ENCODE data around the gene RAB35. TPM values are rescaled to one million over a fixed set of nuclear protein-coding genes. Genes with fewer than 3 reads are reported as not detected.

The RAB35 gene
- total and polyA plus RNA-seq, 2 experiments from 2014 or later: 22.6 to 24.0 TPM

DNA sequence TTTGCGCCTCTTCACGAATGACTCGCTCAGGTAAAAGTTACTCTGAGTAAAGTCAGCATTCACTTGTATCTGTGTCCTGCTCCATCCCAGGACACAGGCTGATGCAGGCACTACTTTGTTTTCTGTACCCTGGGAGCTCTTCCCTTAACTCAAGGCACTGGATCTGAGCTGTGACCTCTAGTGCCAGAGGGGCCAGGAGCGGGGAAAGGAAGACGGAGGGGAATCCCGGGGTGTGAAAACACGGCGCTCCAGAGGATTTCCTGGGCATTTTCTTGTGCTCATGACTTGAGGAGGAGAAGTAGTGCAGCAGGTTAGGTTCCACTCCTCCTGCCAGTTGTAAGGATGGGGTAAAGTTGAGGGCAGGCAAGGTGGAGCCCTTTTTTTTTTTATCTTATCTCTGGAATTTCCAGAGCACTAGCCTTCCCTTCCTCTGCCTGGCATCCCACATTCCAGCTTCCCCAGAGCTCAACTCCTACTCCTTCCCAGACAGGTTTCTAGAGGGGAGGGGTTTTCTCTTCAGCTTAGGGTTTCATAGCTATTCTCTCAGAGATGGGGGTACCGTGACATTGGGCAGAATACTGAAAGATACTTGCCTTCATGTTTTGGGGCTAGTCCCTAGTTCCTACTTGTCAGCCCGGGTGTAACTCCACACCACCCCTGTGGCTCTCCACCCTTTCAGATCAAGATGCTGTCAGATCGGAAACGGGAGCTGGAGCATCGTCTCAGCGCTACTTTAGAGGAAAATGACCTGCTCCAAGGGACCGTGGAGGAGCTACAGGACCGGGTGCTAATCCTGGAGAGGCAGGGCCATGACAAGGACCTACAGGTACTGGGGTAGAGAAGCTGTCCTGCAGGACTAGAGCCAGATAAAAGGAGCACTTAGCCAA, 52.3 kb downstream of the RAB35 start:
- Histone ChIP-seq H4K20me1 (ENCODE audit: insufficient read depth, poor library complexity, severe bottlenecking) (no peaks in the 10 kb centered on the region), H3K9me2 (replicated peaks; ENCODE audit: insufficient read depth) (no peaks in the 10 kb centered on the region), H3K79me2 (no peaks in the 10 kb centered on the region), H3K9me3 (ENCODE audit: low read depth) (no peaks in the 10 kb centered on the region), H2AFZ (no peak overlapping the region), H3K36me3 (replicated peaks; ENCODE audit: insufficient read depth, low read depth) (no peaks in the 10 kb centered on the region), H3K27me3 (no peaks in the 10 kb centered on the region), H3K4me1 (ENCODE audit: insufficient read depth) (no peaks in the 10 kb centered on the region), H3K4me3 (no peak overlapping the region), H3K27ac (no peak overlapping the region), H3K4me2 (peak overlapping the region; percentile 23)
- WGBS (ENCODE audit: low lambda C conversion rate, missing lambda C conversion rate): 63% methylated on average over 16 of the region's 16 CpGs
- DNase-seq (ENCODE audit: low spot score): peak; percentile 30
- TF ChIP-seq EZH2phosphoT487 (IDR thresholded peaks at IDR 0.05; ENCODE audit: low read depth, severe bottlenecking, unreplicated experiment): no peak
- no peak for TF ChIP-seq EZH2 (IDR thresholded peaks at IDR 0.05; ENCODE audit: borderline replicate concordance)
- TF ChIP-seq, protein P1, sequence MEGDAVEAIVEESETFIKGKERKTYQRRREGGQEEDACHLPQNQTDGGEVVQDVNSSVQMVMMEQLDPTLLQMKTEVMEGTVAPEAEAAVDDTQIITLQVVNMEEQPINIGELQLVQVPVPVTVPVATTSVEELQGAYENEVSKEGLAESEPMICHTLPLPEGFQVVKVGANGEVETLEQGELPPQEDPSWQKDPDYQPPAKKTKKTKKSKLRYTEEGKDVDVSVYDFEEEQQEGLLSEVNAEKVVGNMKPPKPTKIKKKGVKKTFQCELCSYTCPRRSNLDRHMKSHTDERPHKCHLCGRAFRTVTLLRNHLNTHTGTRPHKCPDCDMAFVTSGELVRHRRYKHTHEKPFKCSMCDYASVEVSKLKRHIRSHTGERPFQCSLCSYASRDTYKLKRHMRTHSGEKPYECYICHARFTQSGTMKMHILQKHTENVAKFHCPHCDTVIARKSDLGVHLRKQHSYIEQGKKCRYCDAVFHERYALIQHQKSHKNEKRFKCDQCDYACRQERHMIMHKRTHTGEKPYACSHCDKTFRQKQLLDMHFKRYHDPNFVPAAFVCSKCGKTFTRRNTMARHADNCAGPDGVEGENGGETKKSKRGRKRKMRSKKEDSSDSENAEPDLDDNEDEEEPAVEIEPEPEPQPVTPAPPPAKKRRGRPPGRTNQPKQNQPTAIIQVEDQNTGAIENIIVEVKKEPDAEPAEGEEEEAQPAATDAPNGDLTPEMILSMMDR (IDR thresholded peaks at IDR 0.05; ENCODE audit: poor library complexity): no peak

DNA sequence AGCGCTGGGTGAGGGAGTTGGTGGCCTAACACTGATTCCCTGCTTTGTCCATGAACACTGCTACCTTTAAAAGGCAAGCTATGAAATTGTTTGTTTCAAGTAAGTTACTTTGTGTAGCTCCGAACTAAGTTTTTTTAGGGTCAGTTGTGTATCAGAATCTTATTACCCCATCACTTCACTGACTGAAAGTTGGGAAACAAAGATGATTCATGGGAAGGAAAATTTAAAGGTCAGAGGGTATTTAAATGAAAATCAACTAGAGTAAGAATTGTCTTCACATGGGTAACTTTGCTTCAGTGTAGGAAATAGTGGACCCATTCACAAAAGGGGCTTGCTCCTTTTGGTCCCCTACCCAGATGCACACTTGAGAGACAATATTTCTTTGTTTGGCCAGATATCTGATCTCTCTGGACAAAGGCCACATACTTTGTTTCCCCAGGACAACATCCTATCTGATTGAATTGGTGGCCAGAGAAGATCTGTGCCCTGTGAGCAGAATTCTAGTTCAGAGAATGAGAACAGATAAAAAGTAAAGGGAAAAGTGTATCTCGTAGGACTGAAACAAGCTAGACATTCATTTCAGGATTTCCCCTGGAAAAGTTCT, 53.5 kb downstream of the RAB35 start:
- Histone ChIP-seq H3K27me3 (no peaks in the 10 kb centered on the region), H3K79me2 (no peaks in the 10 kb centered on the region), H3K9me3 (ENCODE audit: low read depth) (no peaks in the 10 kb centered on the region), H3K4me1 (ENCODE audit: insufficient read depth) (no peaks in the 10 kb centered on the region), H3K9me2 (replicated peaks; ENCODE audit: insufficient read depth) (no peaks in the 10 kb centered on the region), H3K27ac (no peak overlapping the region), H3K4me2 (no peak overlapping the region), H2AFZ (no peak overlapping the region), H3K4me3 (no peak overlapping the region), H3K36me3 (replicated peaks; ENCODE audit: insufficient read depth, low read depth) (no peaks in the 10 kb centered on the region), H4K20me1 (ENCODE audit: insufficient read depth, poor library complexity, severe bottlenecking) (no peaks in the 10 kb centered on the region)
- no peak for TF ChIP-seq EZH2 (IDR thresholded peaks at IDR 0.05; ENCODE audit: borderline replicate concordance)
- no peak for TF ChIP-seq EZH2phosphoT487 (IDR thresholded peaks at IDR 0.05; ENCODE audit: low read depth, severe bottlenecking, unreplicated experiment)
- TF ChIP-seq, protein P1 (IDR thresholded peaks at IDR 0.05; ENCODE audit: poor library complexity): no peak
- DNase-seq (ENCODE audit: low spot score): no peak
- 86% methylated on average over 3 of the region's 3 CpGs for WGBS (ENCODE audit: low lambda C conversion rate, missing lambda C conversion rate)

DNA sequence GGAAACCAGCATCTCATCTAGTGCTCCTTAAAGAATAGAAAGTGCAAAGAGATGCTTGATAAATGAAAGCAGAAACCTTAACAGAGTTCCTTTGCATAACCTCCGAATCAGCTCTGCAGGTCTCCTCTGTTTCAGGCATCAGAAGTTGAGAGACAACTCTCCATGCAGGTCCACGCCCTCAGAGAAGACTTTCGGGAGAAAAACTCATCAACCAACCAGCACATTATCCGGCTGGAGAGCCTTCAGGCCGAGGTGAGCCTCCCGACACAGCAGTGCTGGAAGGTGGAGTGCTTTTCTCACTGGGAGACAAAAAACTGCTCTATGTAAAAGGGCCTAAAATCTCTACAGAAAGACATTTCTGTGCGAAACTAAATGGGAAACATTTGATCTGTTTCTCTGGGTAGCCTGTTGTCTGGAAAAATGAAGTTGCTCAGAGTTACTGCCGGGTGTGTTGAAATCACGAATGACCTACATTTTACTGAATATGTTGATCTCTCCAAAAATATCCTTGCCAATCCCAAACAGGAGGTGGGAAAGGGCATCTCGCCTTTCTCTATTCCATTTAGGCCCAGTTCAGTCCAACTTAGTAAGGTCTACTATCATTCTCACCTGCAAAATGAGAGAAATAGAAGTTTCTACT, 54.9 kb downstream of the RAB35 start:
- no peak for TF ChIP-seq EZH2phosphoT487 (IDR thresholded peaks at IDR 0.05; ENCODE audit: low read depth, severe bottlenecking, unreplicated experiment)
- TF ChIP-seq, protein P1 (IDR thresholded peaks at IDR 0.05; ENCODE audit: poor library complexity): no peak
- TF ChIP-seq EZH2 (IDR thresholded peaks at IDR 0.05; ENCODE audit: borderline replicate concordance): no peak
- H3K9me3 ChIP-seq (ENCODE audit: low read depth): no peaks in the 10 kb centered on the region
- H3K4me1 ChIP-seq (ENCODE audit: insufficient read depth): no peaks in the 10 kb centered on the region
- no peaks in the 10 kb centered on the region for H3K79me2 ChIP-seq
- no peaks in the 10 kb centered on the region for H4K20me1 ChIP-seq (ENCODE audit: insufficient read depth, poor library complexity, severe bottlenecking)
- H3K4me3 ChIP-seq: no peak overlapping the region
- H3K9me2 ChIP-seq (replicated peaks; ENCODE audit: insufficient read depth): no peaks in the 10 kb centered on the region
- WGBS (ENCODE audit: low lambda C conversion rate, missing lambda C conversion rate): 85% methylated on average over 10 of the region's 10 CpGs
- H3K36me3 ChIP-seq (replicated peaks; ENCODE audit: insufficient read depth, low read depth): no peaks in the 10 kb centered on the region
- no peak overlapping the region for H2AFZ ChIP-seq
- H3K4me2 ChIP-seq: no peak overlapping the region
- H3K27me3 ChIP-seq: no peaks in the 10 kb centered on the region
- no peak for DNase-seq (ENCODE audit: low spot score)
- H3K27ac ChIP-seq: no peak overlapping the region
